ENCODE data around the gene ZDHHC14.

DNA sequence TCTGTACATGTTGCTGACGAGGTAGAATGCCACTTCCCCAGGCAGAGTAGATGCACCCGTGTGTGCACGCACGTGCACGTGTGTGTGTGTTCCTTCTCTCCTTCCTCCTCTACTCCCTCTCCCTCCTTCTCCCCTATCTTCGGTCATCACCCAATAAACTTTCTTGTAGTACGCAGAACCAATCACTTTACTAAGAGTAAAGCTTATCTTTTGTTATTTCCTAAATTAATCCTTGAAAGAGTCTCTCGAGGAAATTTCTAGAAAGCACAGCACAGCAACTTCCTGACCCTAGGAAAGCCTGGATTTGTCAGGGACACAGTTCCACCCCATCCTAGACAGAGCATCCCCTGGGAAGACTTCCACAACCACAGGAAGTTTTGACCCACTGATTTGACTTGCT is 166.1 kb downstream of the ZDHHC14 start:
- TF ChIP-seq, protein P1, sequence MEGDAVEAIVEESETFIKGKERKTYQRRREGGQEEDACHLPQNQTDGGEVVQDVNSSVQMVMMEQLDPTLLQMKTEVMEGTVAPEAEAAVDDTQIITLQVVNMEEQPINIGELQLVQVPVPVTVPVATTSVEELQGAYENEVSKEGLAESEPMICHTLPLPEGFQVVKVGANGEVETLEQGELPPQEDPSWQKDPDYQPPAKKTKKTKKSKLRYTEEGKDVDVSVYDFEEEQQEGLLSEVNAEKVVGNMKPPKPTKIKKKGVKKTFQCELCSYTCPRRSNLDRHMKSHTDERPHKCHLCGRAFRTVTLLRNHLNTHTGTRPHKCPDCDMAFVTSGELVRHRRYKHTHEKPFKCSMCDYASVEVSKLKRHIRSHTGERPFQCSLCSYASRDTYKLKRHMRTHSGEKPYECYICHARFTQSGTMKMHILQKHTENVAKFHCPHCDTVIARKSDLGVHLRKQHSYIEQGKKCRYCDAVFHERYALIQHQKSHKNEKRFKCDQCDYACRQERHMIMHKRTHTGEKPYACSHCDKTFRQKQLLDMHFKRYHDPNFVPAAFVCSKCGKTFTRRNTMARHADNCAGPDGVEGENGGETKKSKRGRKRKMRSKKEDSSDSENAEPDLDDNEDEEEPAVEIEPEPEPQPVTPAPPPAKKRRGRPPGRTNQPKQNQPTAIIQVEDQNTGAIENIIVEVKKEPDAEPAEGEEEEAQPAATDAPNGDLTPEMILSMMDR (IDR thresholded peaks at IDR 0.05): no peak
- TF ChIP-seq POLR2A (IDR thresholded peaks at IDR 0.05) (no peak), EP300 (IDR thresholded peaks at IDR 0.05) (no peak)

Measured in ovary (tissue), 3 donors.